ENCODE results near the gene TNS1.
A peak's percentile ranks its signal among the peaks of the same experiment; 100 is the strongest.

TNS1 gene

DNA sequence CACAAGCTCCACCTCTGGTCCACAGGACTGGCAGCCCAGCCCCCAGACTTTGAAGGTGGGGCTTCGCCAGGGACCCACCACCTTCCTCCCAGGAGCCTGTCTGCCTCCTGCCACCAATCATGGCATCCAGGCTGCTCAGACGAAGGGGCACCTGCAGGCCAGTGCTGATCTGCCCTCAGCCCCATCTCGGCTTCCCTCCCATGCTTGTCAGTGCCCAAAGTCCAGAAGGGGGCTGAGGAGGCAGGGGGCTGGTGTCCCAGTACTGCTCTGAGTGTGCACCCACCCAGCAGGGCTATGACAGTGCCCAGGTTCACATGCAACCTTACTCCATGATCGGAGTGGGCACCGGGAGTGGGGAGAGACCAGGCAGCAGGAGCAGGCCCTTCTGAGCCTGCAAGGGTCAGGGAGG, 40.9 kb upstream of the TNS1 start:
- Histone ChIP-seq H3K4me1 (ENCODE audit: low read depth, poor library complexity, severe bottlenecking) (peaks cover 48% of the 10 kb centered on the region), H4K20me1 (ENCODE audit: insufficient read depth) (no peaks in the 10 kb centered on the region), H3K4me2 (no peak overlapping the region), H3K9ac (no peak overlapping the region), H3K4me3 (IDR thresholded peaks at IDR 0.05; ENCODE audit: insufficient read depth, low read depth, low read length) (no peak overlapping the region), H3K36me3 (ENCODE audit: insufficient read depth) (no peaks in the 10 kb centered on the region), H3K27me3 (ENCODE audit: insufficient read depth, low read depth) (no peaks in the 10 kb centered on the region), H3K79me2 (ENCODE audit: insufficient read depth, low read depth) (no peaks in the 10 kb centered on the region), H3K27ac (no peak overlapping the region), H2AFZ (ENCODE audit: low read depth) (no peak overlapping the region)
- TF ChIP-seq, protein P1, sequence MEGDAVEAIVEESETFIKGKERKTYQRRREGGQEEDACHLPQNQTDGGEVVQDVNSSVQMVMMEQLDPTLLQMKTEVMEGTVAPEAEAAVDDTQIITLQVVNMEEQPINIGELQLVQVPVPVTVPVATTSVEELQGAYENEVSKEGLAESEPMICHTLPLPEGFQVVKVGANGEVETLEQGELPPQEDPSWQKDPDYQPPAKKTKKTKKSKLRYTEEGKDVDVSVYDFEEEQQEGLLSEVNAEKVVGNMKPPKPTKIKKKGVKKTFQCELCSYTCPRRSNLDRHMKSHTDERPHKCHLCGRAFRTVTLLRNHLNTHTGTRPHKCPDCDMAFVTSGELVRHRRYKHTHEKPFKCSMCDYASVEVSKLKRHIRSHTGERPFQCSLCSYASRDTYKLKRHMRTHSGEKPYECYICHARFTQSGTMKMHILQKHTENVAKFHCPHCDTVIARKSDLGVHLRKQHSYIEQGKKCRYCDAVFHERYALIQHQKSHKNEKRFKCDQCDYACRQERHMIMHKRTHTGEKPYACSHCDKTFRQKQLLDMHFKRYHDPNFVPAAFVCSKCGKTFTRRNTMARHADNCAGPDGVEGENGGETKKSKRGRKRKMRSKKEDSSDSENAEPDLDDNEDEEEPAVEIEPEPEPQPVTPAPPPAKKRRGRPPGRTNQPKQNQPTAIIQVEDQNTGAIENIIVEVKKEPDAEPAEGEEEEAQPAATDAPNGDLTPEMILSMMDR (conservative IDR thresholded peaks at IDR 0.05; ENCODE audit: low read depth, low read length) = no peak

DNA sequence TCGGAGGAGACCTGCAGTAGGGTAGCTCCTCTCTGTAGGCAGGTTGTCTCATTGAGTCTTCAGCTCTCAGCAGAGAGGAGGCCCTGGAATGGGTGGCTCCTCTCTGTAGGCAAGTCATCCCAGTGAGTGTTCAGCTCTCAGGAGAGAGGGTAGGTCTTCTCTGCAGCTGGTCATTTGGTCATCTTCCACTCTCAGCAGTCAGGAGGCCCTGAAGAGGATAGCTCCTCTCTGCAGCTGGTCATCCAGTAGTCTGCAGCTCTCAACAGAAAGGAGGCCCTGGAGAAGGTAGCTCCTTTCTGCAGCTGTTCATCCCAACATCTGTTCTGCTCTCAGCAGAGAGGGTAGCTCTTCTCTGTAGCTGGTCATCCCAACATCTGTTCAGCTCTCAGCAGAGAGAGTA, 40.3 kb upstream of the TNS1 start:
- TF ChIP-seq, protein P1 (conservative IDR thresholded peaks at IDR 0.05; ENCODE audit: low read depth, low read length) = no peak
- no peaks in the 10 kb centered on the region for H4K20me1 ChIP-seq (ENCODE audit: insufficient read depth)
- no peak overlapping the region for H2AFZ ChIP-seq (ENCODE audit: low read depth)
- no peak overlapping the region for H3K4me3 ChIP-seq (IDR thresholded peaks at IDR 0.05; ENCODE audit: insufficient read depth, low read depth, low read length)
- no peaks in the 10 kb centered on the region for H3K79me2 ChIP-seq (ENCODE audit: insufficient read depth, low read depth)
- H3K36me3 ChIP-seq (ENCODE audit: insufficient read depth) = no peaks in the 10 kb centered on the region
- H3K27ac ChIP-seq = no peak overlapping the region
- H3K4me2 ChIP-seq = no peak overlapping the region
- H3K4me1 ChIP-seq (ENCODE audit: low read depth, poor library complexity, severe bottlenecking) = peaks cover 45% of the 10 kb centered on the region
- H3K27me3 ChIP-seq (ENCODE audit: insufficient read depth, low read depth) = no peaks in the 10 kb centered on the region
- no peak overlapping the region for H3K9ac ChIP-seq

DNA sequence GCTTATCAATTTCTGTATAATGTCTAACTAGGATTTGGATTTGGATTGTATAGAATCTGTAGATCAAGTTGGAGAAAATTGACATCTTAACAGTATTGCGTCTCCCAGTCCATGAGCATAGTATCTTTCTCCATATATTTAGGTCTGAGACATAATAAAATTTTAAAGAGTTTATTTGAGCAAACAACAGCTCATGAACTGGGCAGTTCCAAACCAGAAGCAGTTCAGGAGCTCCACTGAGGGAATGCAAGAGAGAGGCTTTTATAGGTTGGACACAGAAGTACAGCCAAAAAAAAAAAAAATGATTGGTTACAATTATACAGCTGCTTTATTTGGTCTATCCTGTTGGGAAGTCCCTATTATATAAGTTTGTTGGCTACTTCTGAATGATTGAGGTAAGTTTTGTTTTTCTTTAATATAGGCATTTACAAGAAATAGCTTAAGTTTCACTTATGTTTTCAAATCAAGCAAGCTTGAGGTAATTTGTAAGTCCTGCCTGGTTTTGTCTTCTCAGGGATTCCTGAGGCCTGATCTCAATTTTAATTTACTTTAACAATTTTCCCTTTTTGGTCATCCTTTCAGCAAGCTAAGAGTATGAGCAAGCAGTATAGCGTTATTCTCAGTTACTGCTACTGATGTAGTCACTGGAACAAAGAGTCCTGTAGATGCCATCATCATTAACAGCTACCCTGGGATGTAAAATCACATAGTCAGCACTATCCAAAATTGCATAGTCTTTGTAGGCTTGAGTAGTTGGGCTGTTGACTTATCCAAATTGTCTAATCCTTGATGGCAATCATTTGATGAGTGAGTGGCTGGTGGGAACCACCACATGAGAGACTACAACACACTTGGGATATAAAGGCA, 38.7 kb upstream of the TNS1 start:
- Histone ChIP-seq H3K9ac (no peak overlapping the region), H3K4me1 (ENCODE audit: low read depth, poor library complexity, severe bottlenecking) (peaks cover 34% of the 10 kb centered on the region), H3K4me2 (peak overlapping the region; percentile 30; the same call in 1 of the 2 replicates), H3K27ac (no peak overlapping the region; the same call in 1 of the 2 replicates), H3K79me2 (ENCODE audit: insufficient read depth, low read depth) (no peaks in the 10 kb centered on the region), H2AFZ (ENCODE audit: low read depth) (no peak overlapping the region), H4K20me1 (ENCODE audit: insufficient read depth) (no peaks in the 10 kb centered on the region), H3K4me3 (IDR thresholded peaks at IDR 0.05; ENCODE audit: insufficient read depth, low read depth, low read length) (no peak overlapping the region), H3K27me3 (ENCODE audit: insufficient read depth, low read depth) (no peaks in the 10 kb centered on the region), H3K36me3 (ENCODE audit: insufficient read depth) (no peaks in the 10 kb centered on the region)
- TF ChIP-seq, protein P1 (conservative IDR thresholded peaks at IDR 0.05; ENCODE audit: low read depth, low read length) = no peak

DNA sequence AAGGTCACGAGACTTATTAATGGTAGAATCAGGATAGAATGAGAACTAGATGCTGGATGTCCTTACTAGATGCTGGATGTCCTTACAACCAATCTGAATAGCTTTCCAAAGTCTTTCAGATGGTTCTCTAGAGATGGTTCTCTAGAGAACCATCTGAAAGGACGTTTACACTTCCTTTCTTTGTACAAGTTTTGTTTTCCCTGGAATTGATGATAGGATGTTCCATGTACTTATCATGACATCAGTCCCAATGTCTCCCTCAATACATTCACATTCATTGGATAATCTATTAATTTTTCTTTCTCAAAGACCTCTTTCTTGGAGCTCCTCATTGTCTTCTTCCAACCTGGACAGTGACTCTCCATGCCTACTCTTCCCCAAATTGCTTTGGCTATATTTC, 38.1 kb upstream of the TNS1 start:
- H3K4me1 ChIP-seq (ENCODE audit: low read depth, poor library complexity, severe bottlenecking) = peaks cover 27% of the 10 kb centered on the region
- H3K27ac ChIP-seq = no peak overlapping the region
- H4K20me1 ChIP-seq (ENCODE audit: insufficient read depth) = no peaks in the 10 kb centered on the region
- no peak overlapping the region for H2AFZ ChIP-seq (ENCODE audit: low read depth)
- H3K4me2 ChIP-seq = no peak overlapping the region
- TF ChIP-seq, protein P1 (conservative IDR thresholded peaks at IDR 0.05; ENCODE audit: low read depth, low read length) = no peak
- no peaks in the 10 kb centered on the region for H3K79me2 ChIP-seq (ENCODE audit: insufficient read depth, low read depth)
- H3K9ac ChIP-seq = no peak overlapping the region
- H3K27me3 ChIP-seq (ENCODE audit: insufficient read depth, low read depth) = no peaks in the 10 kb centered on the region
- no peaks in the 10 kb centered on the region for H3K36me3 ChIP-seq (ENCODE audit: insufficient read depth)
- H3K4me3 ChIP-seq (IDR thresholded peaks at IDR 0.05; ENCODE audit: insufficient read depth, low read depth, low read length) = no peak overlapping the region

Measured in KMS-11 (cell line).